ENCODE results near the gene OR52A1.
"Not testable (repeated sequence)": the region's sequence is repeated elsewhere in the genome, so short reads cannot be mapped to it uniquely, and the experiment has no call there.

The OR52A1 gene
- long read RNA-seq, donor 1, result 0 reads
- long read RNA-seq, donor 2, result 0 reads
- long read RNA-seq, donor 3, result 0 reads
- long read RNA-seq, donor 4, result 0 reads
- long read RNA-seq, donor 5, result 0 reads
- long read RNA-seq, donor 6, result 0 reads
- long read RNA-seq, donor 7, result 0 reads
- long read RNA-seq, donor 8, result 0 reads

- DNase-seq, result no peak
These were observed at the start of gene OR52A1 for GRCh38 chr11:5154657-5155056. Gene OR52A1, minus strand, starts transcription at chr11:5154757. Its CDS starts 2,388 bp downstream, at chr11:5152369.

GRCh38 chr11:5203366-5203765 lies 48.8 kb upstream of the OR52A1 start:
- no peak for DNase-seq

GRCh38 chr11:5200582-5200981 lies 46.0 kb upstream of the OR52A1 start, which contains the start of gene OR51V1:
Gene OR51V1, minus strand, starts transcription at chr11:5200682. Its CDS starts 0 bp downstream, at chr11:5200682.
- no peak for DNase-seq

- no peak for DNase-seq
These were observed 43.7 kb upstream of the OR52A1 start for GRCh38 chr11:5198285-5198684.

GRCh38 chr11:5197536-5197935 lies 43.0 kb upstream of the OR52A1 start:
- DNase-seq, result no peak

- DNase-seq, result no peak
These were observed 42.2 kb upstream of the OR52A1 start for GRCh38 chr11:5196731-5197130.

- DNase-seq, result no peak
These were observed 41.5 kb upstream of the OR52A1 start for GRCh38 chr11:5196067-5196466.

GRCh38 chr11:5192738-5193137 lies 38.2 kb upstream of the OR52A1 start:
- DNase-seq, result no peak

GRCh38 chr11:5188201-5188600 lies 33.6 kb upstream of the OR52A1 start:
- no peak for DNase-seq

GRCh38 chr11:5178046-5178837 lies 23.7 kb upstream of the OR52A1 start:
- DNase-seq, result no peak

GRCh38 chr11:5174934-5175333 lies 20.4 kb upstream of the OR52A1 start:
- no peak for DNase-seq

GRCh38 chr11:5171856-5172255 lies 17.3 kb upstream of the OR52A1 start:
- no peak for DNase-seq

GRCh38 chr11:5165898-5166297 lies 11.3 kb upstream of the OR52A1 start:
- not testable (repeated sequence) for DNase-seq

- not testable (repeated sequence) for DNase-seq
These were observed 10.2 kb upstream of the OR52A1 start for GRCh38 chr11:5164807-5165206.

GRCh38 chr11:5161045-5161444 lies 6.5 kb upstream of the OR52A1 start:
- not testable (repeated sequence) for DNase-seq

GRCh38 chr11:5160217-5160616 lies 5.7 kb upstream of the OR52A1 start:
- DNase-seq, result not testable (repeated sequence)

- no peak for DNase-seq
These were observed 5.2 kb upstream of the OR52A1 start for GRCh38 chr11:5159806-5160205.

- DNase-seq, result no peak
These were observed 754 bp downstream of the OR52A1 start for GRCh38 chr11:5153574-5154431.

- DNase-seq, result no peak
These were observed 2.8 kb downstream of the OR52A1 start for GRCh38 chr11:5151713-5152153.

- DNase-seq, result not testable (repeated sequence)
These were observed 10.4 kb downstream of the OR52A1 start for GRCh38 chr11:5144206-5144605.

- no peak for DNase-seq
These were observed 16.6 kb downstream of the OR52A1 start, which contains the start of gene OR52A5 for GRCh38 chr11:5137996-5138395. Gene OR52A5, minus strand, starts transcription at chr11:5138356. Its CDS starts 5,714 bp downstream, at chr11:5132642.

GRCh38 chr11:5137014-5137413 lies 17.5 kb downstream of the OR52A1 start:
- no peak for DNase-seq

- DNase-seq, result no peak
These were observed 18.3 kb downstream of the OR52A1 start for GRCh38 chr11:5136261-5136660.

Data from right kidney (tissue), 9 donors.